Measurements from ENCODE around the gene SMG1.
A peak's percentile ranks its signal among the peaks of the same experiment; 100 is the strongest.
"Not testable (repeated sequence)": the region's sequence is repeated elsewhere in the genome, so short reads cannot be mapped to it uniquely, and the experiment has no call there.

Gene SMG1

DNA sequence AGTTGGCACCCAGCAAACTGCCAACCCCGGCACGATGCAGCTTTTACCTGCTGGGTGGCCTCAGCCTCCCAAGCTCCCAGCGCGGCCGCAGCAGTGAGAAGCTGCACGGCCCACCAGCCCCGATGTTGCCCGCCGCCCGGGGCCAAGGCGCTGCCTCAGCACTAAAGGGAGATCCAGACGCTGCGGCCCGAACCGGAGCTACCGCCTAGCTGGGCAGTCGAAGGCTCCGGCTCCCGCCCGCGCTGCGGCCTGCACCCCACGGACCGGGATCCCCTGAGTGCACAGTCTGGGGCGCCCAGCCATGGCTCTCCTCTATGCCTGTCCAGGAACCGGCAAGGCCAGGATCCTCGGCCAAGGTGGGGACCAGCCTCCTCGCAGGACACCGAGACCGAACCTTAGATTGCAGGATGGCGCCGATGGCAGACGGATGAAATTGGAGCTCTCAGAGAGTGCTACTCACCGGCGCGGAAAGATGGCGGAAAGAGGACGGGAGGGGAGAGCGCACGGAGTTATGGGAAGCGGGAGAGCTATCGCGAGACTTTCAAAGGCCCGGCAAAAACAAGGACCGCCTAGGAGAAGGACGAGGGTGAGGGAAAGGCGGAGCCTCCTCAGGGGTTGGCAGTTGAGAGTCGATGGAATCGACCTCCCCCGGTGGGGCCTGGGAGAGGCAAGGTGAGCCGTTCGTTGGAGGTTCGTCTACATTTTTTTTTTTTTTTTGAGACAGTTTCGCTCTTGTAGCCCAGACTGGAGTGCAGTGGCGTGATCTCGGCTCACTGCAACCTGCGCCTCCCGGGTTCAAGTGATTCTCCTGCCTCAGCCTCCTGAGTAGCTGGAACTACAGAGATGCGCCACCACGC is 136.1 kb downstream of the SMG1 start, which contains the start of gene RPS15A:
Gene RPS15A (minus strand): TSS at position 485 of the 857 bp plus-strand sequence. CDS start 1,221 bp downstream, outside the sequence.
- H3K27ac ChIP-seq = peak within 1 kb of the TSS; percentile 94
- TF ChIP-seq, protein P1, sequence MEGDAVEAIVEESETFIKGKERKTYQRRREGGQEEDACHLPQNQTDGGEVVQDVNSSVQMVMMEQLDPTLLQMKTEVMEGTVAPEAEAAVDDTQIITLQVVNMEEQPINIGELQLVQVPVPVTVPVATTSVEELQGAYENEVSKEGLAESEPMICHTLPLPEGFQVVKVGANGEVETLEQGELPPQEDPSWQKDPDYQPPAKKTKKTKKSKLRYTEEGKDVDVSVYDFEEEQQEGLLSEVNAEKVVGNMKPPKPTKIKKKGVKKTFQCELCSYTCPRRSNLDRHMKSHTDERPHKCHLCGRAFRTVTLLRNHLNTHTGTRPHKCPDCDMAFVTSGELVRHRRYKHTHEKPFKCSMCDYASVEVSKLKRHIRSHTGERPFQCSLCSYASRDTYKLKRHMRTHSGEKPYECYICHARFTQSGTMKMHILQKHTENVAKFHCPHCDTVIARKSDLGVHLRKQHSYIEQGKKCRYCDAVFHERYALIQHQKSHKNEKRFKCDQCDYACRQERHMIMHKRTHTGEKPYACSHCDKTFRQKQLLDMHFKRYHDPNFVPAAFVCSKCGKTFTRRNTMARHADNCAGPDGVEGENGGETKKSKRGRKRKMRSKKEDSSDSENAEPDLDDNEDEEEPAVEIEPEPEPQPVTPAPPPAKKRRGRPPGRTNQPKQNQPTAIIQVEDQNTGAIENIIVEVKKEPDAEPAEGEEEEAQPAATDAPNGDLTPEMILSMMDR (conservative IDR thresholded peaks at IDR 0.05) = no peak
- peak; percentile 83 for TF ChIP-seq ZFX (IDR thresholded peaks at IDR 0.05)

DNA sequence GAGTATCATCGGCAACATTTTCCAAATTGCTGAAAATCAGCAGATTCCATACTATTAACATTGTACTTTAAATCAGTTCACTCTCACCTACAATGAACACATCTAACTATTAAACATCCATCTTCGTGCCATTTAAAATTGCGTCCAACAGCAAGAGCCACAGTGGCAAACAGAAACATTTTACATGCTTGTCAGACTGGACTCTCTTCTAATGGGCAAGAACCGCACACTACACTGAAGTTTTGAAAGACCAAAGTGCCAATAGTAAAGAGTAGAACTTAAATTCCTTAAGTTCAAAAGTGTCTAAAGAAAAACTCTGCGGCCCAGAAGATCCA is 136.7 kb downstream of the SMG1 start:
- TF ChIP-seq ZFX (IDR thresholded peaks at IDR 0.05) = no peak
- TF ChIP-seq, protein P1 (conservative IDR thresholded peaks at IDR 0.05) = no peak

DNA sequence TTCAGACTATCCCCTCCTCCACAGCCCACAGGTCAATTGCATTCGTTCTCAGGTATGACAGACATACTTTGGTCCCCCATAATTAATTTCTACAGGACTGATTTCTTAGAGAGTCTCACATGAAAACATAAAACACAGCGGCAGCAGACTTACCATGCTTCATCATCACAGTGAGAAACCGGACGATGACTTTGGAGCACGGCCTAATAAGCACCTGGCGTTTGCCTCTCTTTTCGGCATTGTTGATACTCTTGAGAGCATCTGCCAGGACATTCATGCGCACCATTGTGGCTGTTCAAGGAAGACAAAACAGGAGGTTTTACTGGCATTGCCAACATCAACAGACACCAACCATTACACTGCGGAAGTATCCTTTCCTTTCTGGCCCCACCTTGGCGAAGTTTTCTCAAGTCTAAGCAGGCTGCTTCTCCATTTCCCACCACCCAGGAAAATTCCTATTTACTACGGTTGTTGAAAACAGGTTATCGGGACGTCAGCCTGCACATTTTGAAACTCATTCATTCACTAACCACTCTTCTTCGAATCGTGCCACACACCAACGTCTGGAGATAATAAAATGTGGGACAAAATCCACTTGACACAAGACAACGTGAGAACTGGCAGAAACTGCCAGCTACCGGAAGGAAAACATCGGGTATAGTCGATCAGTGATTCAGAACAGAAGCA is 137.2 kb downstream of the SMG1 start:
- peak overlapping the region; percentile 94 for H3K27ac ChIP-seq
- TF ChIP-seq ZFX (IDR thresholded peaks at IDR 0.05) = no peak
- TF ChIP-seq, protein P1 (conservative IDR thresholded peaks at IDR 0.05) = no peak

More for the DNA sequence above, 136.7 kb downstream of the SMG1 start:
- peak overlapping the region; percentile 94 for H3K27ac ChIP-seq

DNA sequence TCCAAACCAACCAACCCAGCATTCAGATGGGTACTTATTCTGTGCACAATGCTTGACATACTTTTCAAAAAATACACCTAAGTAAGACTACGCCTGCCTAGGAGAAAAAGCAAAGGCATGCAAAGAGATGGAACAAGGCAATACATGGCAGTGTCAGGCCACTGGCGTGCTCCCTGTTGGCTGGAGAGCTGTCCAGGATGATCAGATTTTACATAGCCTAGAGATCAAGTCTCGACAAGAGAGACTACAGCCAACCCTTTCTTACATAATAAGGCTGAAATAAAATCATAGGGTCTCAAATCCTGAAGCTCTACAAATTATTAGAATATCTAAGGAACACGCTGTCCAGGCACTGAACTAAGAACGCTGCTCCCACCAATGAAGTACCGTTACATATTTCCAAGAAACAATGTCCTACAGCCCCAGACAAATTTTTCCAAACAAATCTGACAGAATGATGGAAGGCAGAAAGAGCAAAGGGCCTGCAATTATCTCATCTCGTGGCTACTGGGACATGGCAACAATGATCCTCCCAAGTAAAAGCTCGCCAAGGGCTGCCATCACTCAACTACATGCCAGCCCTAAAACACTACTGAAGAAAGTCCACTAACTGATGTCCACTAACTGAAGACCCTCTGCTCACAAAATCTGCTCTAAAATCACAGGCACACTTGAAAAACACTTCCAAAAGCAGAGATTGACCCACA is 141.1 kb downstream of the SMG1 start:
- TF ChIP-seq, protein P1 (conservative IDR thresholded peaks at IDR 0.05) = no peak
- no peak for TF ChIP-seq ZFX (IDR thresholded peaks at IDR 0.05)
- H3K27ac ChIP-seq = no peak overlapping the region

DNA sequence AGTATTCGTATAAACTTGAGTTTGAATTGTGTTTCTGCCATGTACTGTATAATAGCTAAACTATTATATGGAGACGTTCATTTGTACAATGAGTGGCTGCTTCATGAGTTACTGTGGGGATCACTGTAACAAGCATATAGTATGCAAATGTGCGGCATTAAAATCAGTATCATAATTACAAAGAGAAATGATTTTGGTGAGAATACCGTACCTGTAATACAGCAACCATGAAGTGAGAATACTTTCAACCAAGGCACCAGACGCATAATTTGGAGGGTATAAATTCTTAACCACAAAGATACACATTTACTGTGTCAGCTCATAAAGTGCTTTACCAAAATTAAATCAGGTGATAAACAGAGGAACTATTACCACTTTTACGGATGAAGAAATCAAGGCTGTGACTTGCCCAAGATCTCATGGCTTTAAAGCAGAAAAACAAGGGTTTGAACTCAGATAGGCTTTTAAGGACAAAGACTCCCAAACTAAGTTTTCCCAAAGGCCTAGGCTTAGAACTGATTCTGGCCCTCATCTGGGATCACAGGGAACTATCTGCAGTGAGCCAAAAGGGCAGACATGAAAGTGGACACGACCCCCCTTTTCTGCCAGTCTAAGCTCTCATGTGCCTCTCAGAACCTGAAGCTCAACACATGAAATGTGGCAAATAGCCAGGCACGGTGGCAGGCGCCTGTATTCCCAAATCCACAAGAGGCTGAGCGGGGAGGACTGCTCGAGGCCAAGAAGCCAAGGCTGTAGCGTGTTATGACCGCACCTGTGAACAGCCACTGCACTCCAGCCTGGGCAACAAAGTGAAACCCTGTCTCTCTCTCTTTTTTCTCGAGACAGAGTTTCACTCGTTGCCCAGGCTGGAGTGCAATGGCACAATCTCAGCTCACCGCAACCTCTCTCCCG is 142.5 kb downstream of the SMG1 start:
- no peak overlapping the region for H3K27ac ChIP-seq
- TF ChIP-seq, protein P1 (conservative IDR thresholded peaks at IDR 0.05) = no peak
- TF ChIP-seq ZFX (IDR thresholded peaks at IDR 0.05) = no peak

DNA sequence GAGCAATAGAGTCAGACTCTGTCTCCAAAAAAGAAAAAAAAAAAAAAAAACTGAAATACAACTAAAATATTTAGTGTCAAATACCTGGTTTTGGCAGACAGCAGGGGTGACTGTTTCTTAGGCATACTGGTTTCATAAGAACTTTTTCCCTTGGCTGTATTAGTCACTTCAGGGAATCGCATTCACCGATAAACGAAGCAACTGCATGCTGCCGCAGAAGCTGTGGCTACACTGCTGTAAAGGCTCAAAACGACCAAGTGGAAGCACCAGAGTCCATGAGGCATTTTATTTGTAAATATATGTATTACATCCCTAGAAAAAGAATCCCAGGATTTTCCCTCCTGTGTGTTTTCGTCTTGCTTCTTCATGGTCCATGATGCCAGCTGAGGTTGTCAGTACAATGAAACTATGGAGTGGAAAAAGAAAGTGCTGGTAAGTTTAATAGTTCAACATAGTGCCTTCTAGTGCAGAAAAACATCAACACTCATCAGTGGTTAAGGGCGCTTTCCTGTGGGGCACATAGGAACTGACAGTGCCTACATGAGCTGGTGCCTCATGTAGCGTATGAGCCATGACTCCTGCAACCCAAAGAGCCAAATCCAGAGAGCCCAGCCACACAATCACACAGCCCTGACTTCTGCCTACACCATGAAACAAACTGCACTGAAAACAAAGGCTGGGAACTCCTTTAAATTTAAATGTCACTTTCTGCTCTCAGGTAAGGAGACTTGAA is 143.3 kb downstream of the SMG1 start:
- TF ChIP-seq, protein P1 (conservative IDR thresholded peaks at IDR 0.05) = no peak
- TF ChIP-seq ZFX (IDR thresholded peaks at IDR 0.05) = no peak
- no peak overlapping the region for H3K27ac ChIP-seq

DNA sequence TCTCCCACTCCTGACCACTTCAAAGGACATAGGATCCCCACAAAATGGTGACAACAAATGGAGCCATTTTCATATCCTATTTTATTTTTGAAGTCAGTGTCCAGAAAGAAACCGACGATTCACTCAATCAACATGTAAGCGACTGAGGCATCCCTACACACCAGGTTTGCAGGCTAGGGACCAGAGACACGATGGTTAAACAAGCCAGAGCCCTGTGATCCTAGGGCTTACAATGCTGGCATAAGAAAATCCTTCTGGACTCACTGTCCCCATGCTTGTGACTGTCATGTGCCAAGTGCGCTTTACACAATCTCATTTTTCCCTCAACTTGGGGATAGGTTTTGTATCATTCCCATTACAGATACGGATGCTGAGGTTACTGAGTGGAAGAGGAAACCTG is 145.0 kb downstream of the SMG1 start:
- H3K27ac ChIP-seq = not testable (repeated sequence)

DNA sequence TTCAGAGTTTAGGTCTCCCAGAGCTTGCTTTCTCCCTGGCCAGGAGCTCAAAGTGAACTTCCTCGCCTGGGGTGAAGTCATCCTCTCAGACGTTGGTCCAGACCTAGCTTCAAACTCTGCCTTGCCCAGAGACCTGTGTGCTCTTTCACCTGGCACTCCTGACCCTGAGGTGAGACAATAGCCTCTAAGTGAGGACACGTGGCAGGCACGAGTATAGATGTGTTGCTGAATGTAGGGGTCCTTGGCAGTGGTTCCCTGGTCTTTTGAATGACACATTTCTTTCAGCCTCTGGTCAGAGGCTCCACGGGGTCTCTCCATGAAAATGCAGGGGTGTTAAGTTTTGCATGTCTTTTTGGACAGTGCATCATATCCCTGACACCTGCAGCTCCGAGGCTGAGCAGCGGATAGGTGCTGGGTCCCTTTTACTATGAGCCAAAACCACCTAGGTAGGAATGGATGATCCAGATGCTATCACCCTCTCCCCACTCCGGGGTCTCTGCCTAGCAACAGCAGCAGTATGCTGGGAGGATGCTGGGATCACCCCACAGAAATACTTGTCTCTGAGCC is 145.7 kb downstream of the SMG1 start:
- H3K27ac ChIP-seq = not testable (repeated sequence)

DNA sequence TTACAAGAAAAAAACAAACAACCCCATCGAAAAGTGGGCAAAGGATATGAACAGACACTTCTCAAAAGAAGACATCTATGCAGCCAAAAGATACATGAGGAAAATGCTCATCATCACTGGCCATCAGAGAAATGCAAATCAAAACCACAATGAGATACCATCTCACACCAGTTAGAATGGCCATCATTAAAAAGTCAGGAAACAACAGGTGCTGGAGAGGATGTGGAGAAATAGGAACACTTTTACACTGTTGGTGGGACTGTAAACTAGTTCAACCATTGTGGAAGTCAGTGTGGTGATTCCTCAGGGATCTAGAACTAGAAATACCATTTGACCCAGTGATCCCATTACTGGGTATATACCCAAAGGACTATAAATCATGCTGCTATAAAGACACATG is 148.5 kb downstream of the SMG1 start:
- H3K27ac ChIP-seq = not testable (repeated sequence)

DNA sequence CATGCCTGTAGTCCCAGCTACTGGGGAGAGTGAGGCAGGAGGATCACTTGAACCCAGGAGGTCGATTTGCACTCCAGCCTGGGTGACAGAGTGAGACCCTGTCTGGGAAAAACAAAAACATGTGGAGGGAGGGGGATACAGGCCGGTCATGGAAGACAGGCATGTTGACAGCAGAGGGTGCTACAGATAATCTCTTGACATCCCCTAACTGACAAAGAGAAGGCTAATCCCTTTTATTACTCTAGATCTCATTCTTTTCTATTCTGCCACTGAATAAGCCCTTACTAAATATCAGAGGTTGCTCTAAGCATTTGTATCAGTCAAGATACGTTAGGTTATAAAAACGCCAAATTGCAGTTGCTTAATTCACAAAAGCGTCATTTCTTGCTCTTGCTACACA is 149.9 kb downstream of the SMG1 start:
- not testable (repeated sequence) for H3K27ac ChIP-seq

All from C4-2B (cell line).